ENCODE data around the gene KRT78.
"Not testable (repeated sequence)": the region's sequence is repeated elsewhere in the genome, so short reads cannot be mapped to it uniquely, and the experiment has no call there.

KRT78 gene

GRCh38 chr12:52848661-52849255, at the start of gene KRT78:
Gene KRT78 (minus strand): TSS chr12:52848994. CDS start chr12:52848930, 64 bp downstream.
- no peak for DNase-seq

- no peak for DNase-seq
Observed at GRCh38 chr12:52896190-52897100, 47.7 kb upstream of the KRT78 start.

GRCh38 chr12:52895726-52896189, 47.0 kb upstream of the KRT78 start:
- DNase-seq = no peak

- no peak for DNase-seq
Observed at GRCh38 chr12:52892974-52893373, 44.2 kb upstream of the KRT78 start.

- DNase-seq = no peak
Observed at GRCh38 chr12:52892207-52892852, 43.5 kb upstream of the KRT78 start.

GRCh38 chr12:52891044-52891443, 42.2 kb upstream of the KRT78 start:
- DNase-seq = no peak

GRCh38 chr12:52890417-52890816, 41.6 kb upstream of the KRT78 start:
- DNase-seq = no peak

GRCh38 chr12:52884526-52885293, 35.9 kb upstream of the KRT78 start:
- DNase-seq = peak; percentile 82

GRCh38 chr12:52880499-52880898, 31.7 kb upstream of the KRT78 start:
- not testable (repeated sequence) for DNase-seq

- DNase-seq = peak; percentile 88
Observed at GRCh38 chr12:52879394-52880351, 30.9 kb upstream of the KRT78 start.

- no peak for DNase-seq
Observed at GRCh38 chr12:52878507-52879393, 30.0 kb upstream of the KRT78 start.

- no peak for DNase-seq
Observed at GRCh38 chr12:52877242-52877641, 28.4 kb upstream of the KRT78 start.

GRCh38 chr12:52876372-52876771, 27.6 kb upstream of the KRT78 start:
- DNase-seq = no peak

- DNase-seq = no peak
Observed at GRCh38 chr12:52874573-52875435, 26.0 kb upstream of the KRT78 start.

GRCh38 chr12:52873832-52874572, 25.2 kb upstream of the KRT78 start:
- peak; percentile 47 for DNase-seq

- no peak for DNase-seq
Observed at GRCh38 chr12:52873513-52873831, 24.7 kb upstream of the KRT78 start.

GRCh38 chr12:52872644-52873389, 24.0 kb upstream of the KRT78 start:
- DNase-seq = no peak
